ENCODE data around the gene PEX1. TPM values are rescaled to one million over a fixed set of nuclear protein-coding genes. Genes with fewer than 3 reads are reported as not detected.
A peak's percentile ranks its signal among the peaks of the same experiment; 100 is the strongest.
"Not testable (repeated sequence)": the region's sequence is repeated elsewhere in the genome, so short reads cannot be mapped to it uniquely, and the experiment has no call there.

Gene PEX1
- polyA plus RNA-seq (ENCODE audit: insufficient read length in 3 of 3): 10 to 100 TPM; 33.1 to 37.8 (median 34.0) TPM

- DNase-seq (ENCODE audit: low read depth in 3 of 3, low spot score in 2 of 3): peak; percentile 94 to 97 (median 97)
These were observed at the start of gene PEX1, which contains the start of gene RBM48 for GRCh38 chr7:92528188-92528957. Gene PEX1, minus strand, starts transcription at chr7:92528520. Its CDS starts 85 bp downstream, at chr7:92528435. Gene RBM48, plus strand, starts transcription at chr7:92528795. Its CDS starts 19 bp downstream, at chr7:92528814.

- no peak for DNase-seq (ENCODE audit: low read depth in 3 of 3, low spot score in 2 of 3)
These were observed 48.0 kb upstream of the PEX1 start for GRCh38 chr7:92576296-92576695.

GRCh38 chr7:92569137-92569536 lies 40.8 kb upstream of the PEX1 start:
- no peak for DNase-seq (ENCODE audit: low read depth in 3 of 3, low spot score in 2 of 3)

- no peak for DNase-seq (ENCODE audit: low read depth in 3 of 3, low spot score in 2 of 3)
These were observed 39.1 kb upstream of the PEX1 start for GRCh38 chr7:92567460-92567859.

- no peak for DNase-seq (ENCODE audit: low read depth in 3 of 3, low spot score in 2 of 3)
These were observed 35.0 kb upstream of the PEX1 start for GRCh38 chr7:92563345-92563744.

- DNase-seq (ENCODE audit: low read depth in 3 of 3, low spot score in 2 of 3): no peak
These were observed 32.3 kb upstream of the PEX1 start for GRCh38 chr7:92560602-92561001.

GRCh38 chr7:92557808-92558362 lies 29.6 kb upstream of the PEX1 start:
- no peak for DNase-seq (ENCODE audit: low read depth in 3 of 3, low spot score in 2 of 3)

GRCh38 chr7:92557249-92557648 lies 28.9 kb upstream of the PEX1 start:
- DNase-seq (ENCODE audit: low read depth in 3 of 3, low spot score in 2 of 3): no peak

- DNase-seq (ENCODE audit: low read depth in 3 of 3, low spot score in 2 of 3): no peak
These were observed 21.9 kb upstream of the PEX1 start for GRCh38 chr7:92550194-92550593.

- DNase-seq (ENCODE audit: low read depth in 3 of 3, low spot score in 2 of 3): no peak
These were observed 19.3 kb upstream of the PEX1 start for GRCh38 chr7:92547579-92547978.

GRCh38 chr7:92546856-92547497 lies 18.7 kb upstream of the PEX1 start:
- DNase-seq (ENCODE audit: low read depth in 3 of 3, low spot score in 2 of 3): no peak

GRCh38 chr7:92545116-92545515 lies 16.8 kb upstream of the PEX1 start:
- DNase-seq (ENCODE audit: low read depth in 3 of 3, low spot score in 2 of 3): not testable (repeated sequence)

GRCh38 chr7:92543542-92543941 lies 15.2 kb upstream of the PEX1 start:
- DNase-seq (ENCODE audit: low read depth in 3 of 3, low spot score in 2 of 3): not testable (repeated sequence)

- DNase-seq (ENCODE audit: low read depth in 3 of 3, low spot score in 2 of 3): no peak
These were observed 6.3 kb upstream of the PEX1 start for GRCh38 chr7:92534572-92534971.

GRCh38 chr7:92528958-92529264 lies 591 bp upstream of the PEX1 start:
- no peak for DNase-seq (ENCODE audit: low read depth in 3 of 3, low spot score in 2 of 3)

- peak; percentile 15 to 29 (median 24) for DNase-seq (ENCODE audit: low read depth in 3 of 3, low spot score in 2 of 3)
These were observed 776 bp downstream of the PEX1 start for GRCh38 chr7:92527300-92528187.

- no peak for DNase-seq (ENCODE audit: low read depth in 3 of 3, low spot score in 2 of 3)
These were observed 5.2 kb downstream of the PEX1 start for GRCh38 chr7:92523110-92523509.

GRCh38 chr7:92520024-92520423 lies 8.3 kb downstream of the PEX1 start:
- DNase-seq (ENCODE audit: low read depth in 3 of 3, low spot score in 2 of 3): no peak

- no peak for DNase-seq (ENCODE audit: low read depth in 3 of 3, low spot score in 2 of 3)
These were observed 10.7 kb downstream of the PEX1 start for GRCh38 chr7:92517631-92518030.

GRCh38 chr7:92513167-92513902 lies 15.0 kb downstream of the PEX1 start:
- no peak for DNase-seq (ENCODE audit: low read depth in 3 of 3, low spot score in 2 of 3)
